Stomach smooth muscle (tissue), 2 donors: ENCODE results near the gene IST1.
"Not testable (repeated sequence)": the region's sequence is repeated elsewhere in the genome, so short reads cannot be mapped to it uniquely, and the experiment has no call there.

Source experiments
- H3K27ac ChIP-seq: one replicate; pipeline ENCODE4 v1.7.0; 2013; ENCODE audit warnings: mild to moderate bottlenecking, low read length, inconsistent platforms
- H3K27me3 ChIP-seq, 2 donors: one replicate each; pipeline ENCODE4 v1.7.0; 2013; ENCODE audit warnings: low read length in 2 of 2; ENCODE audit not compliant: insufficient read depth in 2 of 2, control insufficient read depth in 1 of 2
- H3K36me3 ChIP-seq, 2 donors: one replicate each; pipeline ENCODE4 v1.7.0; 2013; ENCODE audit warnings: low read length in 2 of 2; ENCODE audit not compliant: control insufficient read depth in 2 of 2, insufficient read depth in 2 of 2
- H3K4me1 ChIP-seq: one replicate; pipeline ENCODE4 v1.7.0; 2013; ENCODE audit warnings: low read length; ENCODE audit not compliant: control insufficient read depth, insufficient read depth
- H3K4me3 ChIP-seq, 2 donors: one replicate each; pipeline ENCODE4 v1.7.0; 2013; ENCODE audit warnings: low read length in 2 of 2
- H3K9ac ChIP-seq, 2 donors: one replicate each; pipeline ENCODE4 v1.7.0; 2013; ENCODE audit warnings: low read length in 2 of 2, mild to moderate bottlenecking in 1 of 2
- H3K9me3 ChIP-seq, 2 donors: one replicate each; pipeline ENCODE4 v1.7.0; 2013; ENCODE audit warnings: low read length in 2 of 2; ENCODE audit not compliant: control insufficient read depth in 2 of 2
- donor health status: healthy.
- donor health status: Pancreatic carcinoma.

The IST1 gene

DNA sequence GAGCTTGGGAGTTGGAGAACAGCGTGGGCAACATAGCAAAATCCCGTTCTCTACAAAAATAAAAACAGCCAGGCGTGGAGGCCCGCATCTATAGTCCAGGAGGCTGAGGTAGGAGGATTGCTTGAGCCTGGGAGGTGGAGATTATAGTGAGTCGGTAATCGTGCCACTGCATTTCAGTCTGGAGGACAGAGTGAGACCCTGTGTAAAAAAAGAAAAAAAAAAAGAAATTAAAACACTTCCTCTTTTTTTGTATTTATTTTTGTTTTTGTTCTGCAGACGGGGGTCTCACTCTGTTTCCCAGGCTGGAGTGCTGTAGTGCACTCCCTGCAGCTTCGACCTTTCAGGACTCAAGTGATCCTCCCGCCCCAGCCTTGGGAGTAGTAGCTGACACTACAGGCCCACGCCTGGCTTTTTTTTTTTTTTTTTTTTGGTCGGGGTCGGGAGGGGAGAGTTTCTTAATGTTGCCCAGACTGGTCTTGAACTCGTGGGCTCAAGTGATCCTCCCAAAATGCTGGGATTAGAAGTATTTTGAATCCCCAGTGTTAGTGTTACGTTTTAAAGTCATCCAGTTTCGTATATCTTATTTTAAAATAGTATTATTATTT, 1.5 kb downstream of the IST1 start:
- no peak overlapping the region for H3K27ac ChIP-seq
- no peaks in the 10 kb centered on the region for H3K9me3 ChIP-seq
- peaks cover 10% of the 10 kb centered on the region for H3K4me1 ChIP-seq
- H3K27me3 ChIP-seq, result no peaks in the 10 kb centered on the region
- peak overlapping the region in 1 of 2 donors; percentile 48 for H3K9ac ChIP-seq
- no peaks in the 10 kb centered on the region for H3K36me3 ChIP-seq
- peak overlapping the region; percentile 98 for H3K4me3 ChIP-seq

- Histone ChIP-seq H3K4me1 (peaks cover 10% of the 10 kb centered on the region), H3K9ac (no peak overlapping the region)
These were observed 3.8 kb downstream of the IST1 start for GRCh38 chr16:71899171-71899570.

DNA sequence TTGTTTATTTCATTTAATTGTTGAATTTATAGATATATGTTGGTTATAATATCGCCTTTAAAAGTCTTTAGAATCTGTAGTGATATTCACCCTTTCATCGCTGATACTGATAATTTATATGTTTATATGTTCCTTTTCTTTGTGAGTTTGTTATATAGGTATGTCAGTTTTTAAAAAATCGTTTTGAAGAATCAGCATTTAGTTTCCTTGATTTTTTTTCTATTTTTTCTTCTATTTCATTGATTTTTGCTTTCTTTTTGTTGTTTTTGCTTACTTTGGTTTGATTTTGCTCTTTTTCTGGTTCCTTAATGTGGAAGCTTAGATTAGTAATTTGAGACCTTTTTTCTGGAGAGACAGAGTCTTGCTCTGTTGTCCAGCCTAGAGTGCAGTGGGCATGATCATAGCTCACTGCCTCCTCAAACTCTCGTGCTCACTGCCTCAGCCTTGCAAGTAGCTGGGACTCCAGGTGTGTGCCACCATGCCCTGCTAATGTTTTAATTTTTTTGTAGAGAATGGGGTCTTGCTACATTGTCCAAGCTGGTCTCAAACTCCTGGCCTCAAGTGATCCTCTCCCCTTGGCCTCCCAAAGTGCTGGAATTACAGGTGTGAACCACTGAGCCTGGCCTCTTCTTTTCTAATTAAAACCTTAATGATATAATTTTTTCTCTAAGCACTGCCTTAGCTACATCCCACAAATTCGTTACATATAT, 7.5 kb downstream of the IST1 start:
- Histone ChIP-seq H3K27ac (no peak overlapping the region), H3K9ac (no peak overlapping the region), H3K36me3 (no peaks in the 10 kb centered on the region), H3K4me1 (peaks cover 2% of the 10 kb centered on the region), H3K27me3 (no peaks in the 10 kb centered on the region), H3K9me3 (no peaks in the 10 kb centered on the region), H3K4me3 (no peak overlapping the region)

More at GRCh38 chr16:71899171-71899570, 3.8 kb downstream of the IST1 start:
- Histone ChIP-seq H3K4me3 (no peak overlapping the region), H3K36me3 (no peaks in the 10 kb centered on the region), H3K27me3 (no peaks in the 10 kb centered on the region), H3K27ac (no peak overlapping the region), H3K9me3 (no peaks in the 10 kb centered on the region)

- Histone ChIP-seq H3K9me3 (no peaks in the 10 kb centered on the region), H3K4me3 (no peak overlapping the region), H3K36me3 (no peaks in the 10 kb centered on the region), H3K27ac (no peak overlapping the region), H3K27me3 (no peaks in the 10 kb centered on the region), H3K4me1 (no peaks in the 10 kb centered on the region), H3K9ac (no peak overlapping the region)
These were observed 8.3 kb downstream of the IST1 start for GRCh38 chr16:71903608-71904007.

- H3K4me3 ChIP-seq, result no peak overlapping the region
- H3K27me3 ChIP-seq, result no peaks in the 10 kb centered on the region
- H3K4me1 ChIP-seq, result no peaks in the 10 kb centered on the region
- no peak overlapping the region for H3K9ac ChIP-seq
- H3K27ac ChIP-seq, result no peak overlapping the region
- peaks cover 2% of the 10 kb centered on the region in 2 donors for H3K36me3 ChIP-seq
- no peaks in the 10 kb centered on the region for H3K9me3 ChIP-seq
These were observed 8.9 kb downstream of the IST1 start for GRCh38 chr16:71904239-71904638.

DNA sequence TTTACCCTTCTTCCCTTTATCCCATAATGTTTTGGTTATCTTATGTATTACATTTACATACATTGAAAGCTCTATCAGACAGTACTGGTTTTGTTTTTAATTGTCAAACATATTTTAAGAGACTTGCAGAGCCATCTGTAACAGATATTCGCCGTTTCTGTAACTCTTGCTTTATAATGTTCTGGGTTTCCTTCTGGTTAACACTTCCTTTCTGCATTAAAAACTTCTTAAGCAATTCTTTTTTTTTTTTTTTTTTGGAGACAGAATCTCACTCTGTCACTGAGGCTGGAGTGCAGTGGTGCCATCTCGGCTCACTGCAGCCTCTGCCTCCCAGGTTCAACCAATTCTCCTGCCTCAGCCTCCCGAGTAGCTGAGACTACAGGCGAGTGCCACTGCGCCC, 10.4 kb downstream of the IST1 start:
- H3K27ac ChIP-seq, H3K27me3 ChIP-seq, H3K4me1 ChIP-seq, H3K9ac ChIP-seq, H3K36me3 ChIP-seq, H3K4me3 ChIP-seq, H3K9me3 ChIP-seq: not testable (repeated sequence)

DNA sequence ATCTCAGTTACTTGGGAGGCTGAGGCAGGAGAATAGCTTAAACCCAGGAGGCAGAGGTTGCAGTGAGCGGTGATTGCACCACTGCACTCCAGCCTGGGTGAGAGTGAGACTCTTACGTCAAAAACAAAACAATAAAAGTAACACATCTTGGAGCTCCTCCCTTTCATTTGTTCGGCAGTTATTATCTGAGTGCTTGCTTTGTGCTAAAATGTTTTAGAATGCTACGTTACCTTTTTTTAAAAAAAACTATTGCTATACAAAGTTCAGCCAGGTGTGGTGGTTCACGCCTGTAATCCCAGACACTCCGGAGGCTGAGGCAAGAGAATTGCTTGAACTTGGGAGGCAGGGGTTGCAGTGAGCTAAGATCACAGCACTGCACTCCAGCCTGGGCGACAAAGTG, 15.8 kb downstream of the IST1 start:
- H3K9ac ChIP-seq, result no peak overlapping the region
- peaks cover 7% of the 10 kb centered on the region for H3K4me1 ChIP-seq
- no peak overlapping the region for H3K27ac ChIP-seq
- H3K36me3 ChIP-seq, result peaks cover 4 to 5% of the 10 kb centered on the region in 2 donors
- no peak overlapping the region for H3K4me3 ChIP-seq
- no peaks in the 10 kb centered on the region for H3K9me3 ChIP-seq
- no peaks in the 10 kb centered on the region for H3K27me3 ChIP-seq

- no peak overlapping the region for H3K9ac ChIP-seq
- H3K4me1 ChIP-seq, result peaks cover 7% of the 10 kb centered on the region
- H3K4me3 ChIP-seq, result no peak overlapping the region
- no peaks in the 10 kb centered on the region for H3K27me3 ChIP-seq
- H3K27ac ChIP-seq, result no peak overlapping the region
- H3K9me3 ChIP-seq, result no peaks in the 10 kb centered on the region
- H3K36me3 ChIP-seq, result peaks cover 4 to 7% of the 10 kb centered on the region in 2 donors
These were observed 17.4 kb downstream of the IST1 start for GRCh38 chr16:71912534-71913275.

GRCh38 chr16:71914802-71915201, 19.5 kb downstream of the IST1 start:
- Histone ChIP-seq H3K27ac (no peak overlapping the region), H3K4me3 (no peak overlapping the region), H3K4me1 (peaks cover 13% of the 10 kb centered on the region), H3K27me3 (no peaks in the 10 kb centered on the region), H3K9me3 (no peaks in the 10 kb centered on the region), H3K9ac (no peak overlapping the region), H3K36me3 (peaks cover 10 to 17% of the 10 kb centered on the region in 2 donors)

DNA sequence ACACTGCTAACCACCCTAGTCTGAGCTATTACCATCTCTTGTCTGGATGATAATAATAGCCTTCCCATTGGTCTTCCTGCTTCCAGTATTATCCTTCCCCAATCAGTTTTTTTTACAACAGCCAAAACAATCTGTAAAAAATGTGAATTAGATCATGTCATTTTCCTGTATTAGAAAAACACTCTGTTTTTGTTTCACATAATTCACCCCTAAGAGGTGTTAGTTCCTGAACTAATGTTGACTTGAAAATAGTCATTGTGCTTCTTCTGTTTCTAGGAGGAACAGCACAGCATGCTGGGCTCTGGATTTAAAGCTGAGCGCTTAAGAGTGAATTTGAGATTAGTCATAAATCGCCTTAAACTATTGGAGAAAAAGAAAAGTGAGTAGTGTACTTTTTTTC, 20.0 kb downstream of the IST1 start:
- H3K4me1 ChIP-seq, result peaks cover 13% of the 10 kb centered on the region

More for the DNA sequence above, 20.0 kb downstream of the IST1 start:
- no peak overlapping the region for H3K9ac ChIP-seq
- H3K9me3 ChIP-seq, result no peaks in the 10 kb centered on the region
- H3K27ac ChIP-seq, result no peak overlapping the region
- peaks cover 14 to 21% of the 10 kb centered on the region in 2 donors for H3K36me3 ChIP-seq
- no peaks in the 10 kb centered on the region for H3K27me3 ChIP-seq
- H3K4me3 ChIP-seq, result no peak overlapping the region
